Measurements from ENCODE around the gene INPP5A. TPM values are rescaled to one million over a fixed set of nuclear protein-coding genes. Genes with fewer than 3 reads are reported as not detected.

The INPP5A gene
- total RNA-seq, 2 donors from 2014 or later, result 9.2 to 14.5 TPM

GRCh38 chr10:132786884-132787494 is 249.4 kb downstream of the INPP5A start:
- ATAC-seq (no peak), DNase-seq (no peak)
- peaks cover 0 to 2% of the 10 kb centered on the region in 2 donors for H3K36me3 ChIP-seq (replicated peaks in 1 of 2; ENCODE audit: insufficient read depth in 1 of 2, low read depth in 2 of 2)
- no peak for TF ChIP-seq CTCF (IDR thresholded peaks at IDR 0.05)
- TF ChIP-seq POLR2A (IDR thresholded peaks at IDR 0.05), result no peak
- intact Hi-C loops (cut with DNase I), result loop anchor here (10.0 kb wide), 1 partner anchor 132 kb away; no protein-coding TSS in a partner anchor
- no peaks in the 10 kb centered on the region for H3K9me3 ChIP-seq
- no peak overlapping the region for H3K27ac ChIP-seq
- WGBS, 2 donors, result 2% methylated on average over 77 of the region's 80 CpGs; no CpG with 5 or more reads in 1 of the 2 donors
- H3K27me3 ChIP-seq, result peaks cover 0 to 33% of the 10 kb centered on the region in 2 donors
- H3K4me3 ChIP-seq, result no peak overlapping the region
- H3K4me1 ChIP-seq, result peaks cover 26% of the 10 kb centered on the region

- H3K27me3 ChIP-seq, result peaks cover 0 to 33% of the 10 kb centered on the region in 2 donors
- no peak for DNase-seq
These were observed 250.1 kb downstream of the INPP5A start for GRCh38 chr10:132787495-132788179.

GRCh38 chr10:132788180-132788830 is 250.7 kb downstream of the INPP5A start:
- Histone ChIP-seq H3K9me3 (no peaks in the 10 kb centered on the region), H3K27ac (no peak overlapping the region), H3K4me3 (no peak overlapping the region), H3K4me1 (peaks cover 26% of the 10 kb centered on the region), H3K36me3 (replicated peaks in 1 of 2; ENCODE audit: insufficient read depth in 1 of 2, low read depth in 2 of 2) (no peaks in the 10 kb centered on the region), H3K27me3 (peaks cover 0 to 33% of the 10 kb centered on the region in 2 donors)
- WGBS, 2 donors, result 1 to 5% methylated on average over 12 to 70 of the region's 79 CpGs
- no peak for ATAC-seq
- intact Hi-C loops (cut with DNase I), result loop anchor here (10.0 kb wide), 1 partner anchor 134 kb away; no protein-coding TSS in a partner anchor
- DNase-seq, result no peak
- peak in 4 of 7 experiments; percentile 10 to 36 (median 29) for TF ChIP-seq CTCF (IDR thresholded peaks at IDR 0.05)
- TF ChIP-seq POLR2A (IDR thresholded peaks at IDR 0.05), result no peak

More at GRCh38 chr10:132787495-132788179, 250.1 kb downstream of the INPP5A start:
- intact Hi-C loops (cut with DNase I), result loop anchor here (10.0 kb wide), 1 partner anchor 133 kb away; no protein-coding TSS in a partner anchor
- 3% methylated on average over 25 of the region's 80 CpGs; no CpG with 5 or more reads in 1 of the 2 donors for WGBS, 2 donors
- Histone ChIP-seq H3K9me3 (no peaks in the 10 kb centered on the region), H3K4me3 (no peak overlapping the region), H3K36me3 (replicated peaks in 1 of 2; ENCODE audit: insufficient read depth in 1 of 2, low read depth in 2 of 2) (peaks cover 0 to 2% of the 10 kb centered on the region in 2 donors), H3K27ac (no peak overlapping the region), H3K4me1 (peaks cover 26% of the 10 kb centered on the region)
- ATAC-seq, result no peak
- TF ChIP-seq POLR2A (IDR thresholded peaks at IDR 0.05) (no peak), CTCF (IDR thresholded peaks at IDR 0.05) (no peak)

GRCh38 chr10:132788831-132789219 is 251.2 kb downstream of the INPP5A start:
- WGBS, 2 donors, result 7% methylated on average over 29 of the region's 30 CpGs; no CpG with 5 or more reads in 1 of the 2 donors

More at GRCh38 chr10:132788831-132789219, 251.2 kb downstream of the INPP5A start:
- H3K4me1 ChIP-seq, result peaks cover 26% of the 10 kb centered on the region
- H3K9me3 ChIP-seq, result no peaks in the 10 kb centered on the region
- no peak overlapping the region for H3K27ac ChIP-seq
- DNase-seq, result no peak
- H3K4me3 ChIP-seq, result no peak overlapping the region
- ATAC-seq, result no peak
- TF ChIP-seq CTCF (IDR thresholded peaks at IDR 0.05) (no peak), POLR2A (IDR thresholded peaks at IDR 0.05) (no peak)
- H3K36me3 ChIP-seq (replicated peaks in 1 of 2; ENCODE audit: insufficient read depth in 1 of 2, low read depth in 2 of 2), result no peaks in the 10 kb centered on the region
- H3K27me3 ChIP-seq, result peaks cover 0 to 33% of the 10 kb centered on the region in 2 donors
- intact Hi-C loops (cut with DNase I), result loop anchor here (10.0 kb wide), 1 partner anchor 134 kb away; no protein-coding TSS in a partner anchor
